ENCODE data around the gene TBC1D20.

Gene TBC1D20

DNA sequence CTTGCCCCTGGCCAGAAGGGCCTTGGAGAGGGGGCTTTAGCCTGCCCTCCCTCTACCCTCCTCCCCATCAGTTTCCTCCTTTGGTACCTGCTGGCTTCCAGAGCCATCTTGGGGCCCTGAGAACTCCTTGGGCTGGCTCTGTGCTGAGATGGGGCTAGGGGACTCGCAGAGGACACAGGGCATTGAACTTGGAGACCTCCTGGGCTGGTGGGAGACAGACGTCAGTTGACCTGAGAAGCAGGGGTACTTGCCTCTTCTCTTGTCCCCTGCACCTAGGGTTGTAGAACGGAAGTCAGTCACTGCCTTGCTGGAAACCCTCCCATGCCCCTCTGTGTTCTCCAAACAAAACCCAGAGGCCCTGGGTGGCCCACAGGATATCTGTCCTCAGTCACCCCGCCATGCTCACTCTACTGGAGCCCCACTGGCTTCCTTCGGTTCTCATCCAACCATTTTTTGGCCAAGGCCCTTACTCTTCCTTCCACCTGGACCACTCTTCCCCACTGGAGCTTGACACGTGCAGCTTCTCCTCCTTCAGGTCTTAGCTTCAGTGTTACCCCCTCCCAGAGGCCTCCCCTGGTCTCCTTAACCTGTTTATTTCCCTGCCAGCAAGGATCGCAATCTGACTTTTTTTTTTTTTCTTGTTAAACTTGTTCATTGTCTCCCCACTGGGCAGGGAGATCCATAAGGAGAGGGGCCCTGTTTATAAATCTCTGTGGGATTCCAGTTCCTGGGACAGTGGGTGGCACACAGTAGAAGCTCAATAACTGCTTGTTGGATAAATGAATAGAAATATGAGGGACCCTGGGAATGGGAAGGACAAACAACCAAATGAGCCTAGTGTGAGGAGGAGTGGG, 53.3 kb downstream of the TBC1D20 start:
- Histone ChIP-seq H2AFZ (ENCODE audit: low read depth, low read length) (peak overlapping the region; percentile 96), H2BK5ac (ENCODE audit: low read depth, low read length, poor library complexity, severe bottlenecking) (no peak overlapping the region), H3K36me3 (ENCODE audit: control insufficient read depth in 1 of 2, insufficient read depth in 2 of 2, low read depth in 1 of 2, low read length in 2 of 2) (peaks cover 23 to 31% of the 10 kb centered on the region in 2 experiments), H3K4me1 (ENCODE audit: control insufficient read depth, insufficient read depth, low read depth, low read length) (peaks cover 10% of the 10 kb centered on the region), H3K79me1 (replicated peaks; ENCODE audit: low read length, poor library complexity, severe bottlenecking) (peaks cover 16% of the 10 kb centered on the region), H3K4ac (ENCODE audit: low read depth in 1 of 2, low read length in 2 of 2) (peak overlapping the region; percentile 97 to 98), H3K23ac (ENCODE audit: low read length in 2 of 2) (peak overlapping the region in 1 of 2 experiments; percentile 100), H2BK120ac (ENCODE audit: low read depth, low read length) (no peak overlapping the region), H4K8ac (ENCODE audit: low read length) (peak overlapping the region; percentile 91), H2AK5ac (ENCODE audit: low read length, severe bottlenecking) (peak overlapping the region; percentile 78), H3K9me3 (ENCODE audit: control insufficient read depth, low read length) (no peaks in the 10 kb centered on the region), H3K9ac (ENCODE audit: low read length) (peak overlapping the region; percentile 99), H2BK15ac (ENCODE audit: low read depth, poor library complexity, severe bottlenecking) (peak overlapping the region; percentile 8), H3K27ac (ENCODE audit: low read length, poor library complexity, severe bottlenecking) (peak overlapping the region; percentile 87), H2BK12ac (ENCODE audit: low read length in 2 of 2) (peak overlapping the region in 1 of 2 experiments; percentile 89), H3K18ac (ENCODE audit: low read depth in 1 of 2, low read length in 2 of 2) (peak overlapping the region; percentile 98 to 99), H3K4me3 (ENCODE audit: insufficient read depth in 1 of 2, low read depth in 1 of 2, low read length in 2 of 2) (peak overlapping the region; percentile 99 to 100), H3K14ac (ENCODE audit: low read length in 2 of 2) (peak overlapping the region in 1 of 2 experiments; percentile 100), H3K27me3 (ENCODE audit: control insufficient read depth in 1 of 2, insufficient read depth in 1 of 2, low read length in 2 of 2) (no peaks in the 10 kb centered on the region), H4K91ac (ENCODE audit: low read length) (peak overlapping the region; percentile 100), H3K4me2 (ENCODE audit: low read length, poor library complexity, severe bottlenecking) (peak overlapping the region; percentile 94)
- no peak for DNase-seq
- WGBS, result 45% methylated on average over 7 of the region's 7 CpGs

DNA sequence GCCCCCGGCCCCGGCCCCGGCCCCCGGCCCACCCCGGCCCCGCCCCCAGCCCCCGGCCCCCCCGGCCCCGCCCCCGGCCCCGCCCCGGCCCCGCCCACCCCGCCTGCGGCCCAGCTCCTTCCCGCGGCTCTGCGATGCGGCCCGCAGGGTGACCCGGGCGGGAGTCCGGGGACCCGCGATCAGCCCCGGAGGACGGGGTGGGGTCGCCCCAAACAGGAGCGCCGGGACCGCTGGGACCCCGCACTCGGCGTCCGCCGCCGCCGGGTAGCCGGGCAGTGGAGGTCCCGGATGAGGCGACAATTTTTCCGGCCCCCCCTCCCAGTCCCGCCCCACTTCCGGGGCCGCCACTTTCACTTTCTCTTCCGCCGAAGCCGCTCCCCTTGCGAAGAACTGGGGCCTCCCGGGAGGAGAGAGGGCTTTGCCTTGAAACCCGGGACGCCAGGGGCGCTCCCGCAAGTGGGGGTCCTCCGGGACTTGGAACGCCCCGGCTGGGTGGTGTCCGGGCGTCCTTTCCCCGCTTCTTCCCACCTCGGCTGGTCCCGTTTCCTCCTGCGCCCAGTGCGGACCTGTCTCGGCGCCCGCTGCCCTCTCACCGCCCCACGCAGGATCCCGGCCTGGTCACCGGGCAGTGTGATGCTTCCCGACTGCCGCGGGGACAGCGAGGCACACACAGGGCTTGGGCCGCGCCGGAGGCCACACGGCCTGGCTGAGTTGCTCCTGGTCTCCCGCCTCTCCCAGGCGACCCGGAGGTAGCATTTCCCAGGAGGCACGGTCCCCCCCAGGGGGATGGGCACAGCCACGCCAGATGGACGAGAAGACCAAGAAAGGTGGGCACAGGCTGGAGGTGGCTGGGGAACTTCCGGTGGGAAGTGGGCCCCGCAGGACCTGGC, 54.1 kb downstream of the TBC1D20 start, which contains the start of gene RBCK1:
RBCK1 (plus strand) TSS at position 347 of the 890 bp plus-strand sequence; CDS start at position 806, 459 bp downstream.
- Histone ChIP-seq H3K18ac (ENCODE audit: low read depth in 1 of 2, low read length in 2 of 2) (peak within 1 kb of the TSS; percentile 98 to 99), H3K4ac (ENCODE audit: low read depth in 1 of 2, low read length in 2 of 2) (peak within 1 kb of the TSS; percentile 97 to 98), H3K23ac (ENCODE audit: low read length in 2 of 2) (peak within 1 kb of the TSS in 1 of 2 experiments; percentile 100), H3K14ac (ENCODE audit: low read length in 2 of 2) (peak within 1 kb of the TSS; percentile 86 to 100), H4K91ac (ENCODE audit: low read length) (peak within 1 kb of the TSS; percentile 100), H3K9ac (ENCODE audit: low read length) (peak within 1 kb of the TSS; percentile 99), H2BK5ac (ENCODE audit: low read depth, low read length, poor library complexity, severe bottlenecking) (peak within 1 kb of the TSS; percentile 99), H3K36me3 (ENCODE audit: control insufficient read depth in 1 of 2, insufficient read depth in 2 of 2, low read depth in 1 of 2, low read length in 2 of 2) (peaks cover 23 to 31% of the 10 kb centered on the region in 2 experiments), H3K27me3 (ENCODE audit: control insufficient read depth in 1 of 2, insufficient read depth in 1 of 2, low read length in 2 of 2) (no peaks in the 10 kb centered on the region), H3K4me2 (ENCODE audit: low read length, poor library complexity, severe bottlenecking) (peak within 1 kb of the TSS; percentile 94), H3K27ac (ENCODE audit: low read length, poor library complexity, severe bottlenecking) (peak within 1 kb of the TSS; percentile 87), H2AFZ (ENCODE audit: low read depth, low read length) (peak within 1 kb of the TSS; percentile 96), H3K79me1 (replicated peaks; ENCODE audit: low read length, poor library complexity, severe bottlenecking) (peaks cover 16% of the 10 kb centered on the region), H2BK120ac (ENCODE audit: low read depth, low read length) (peak within 1 kb of the TSS; percentile 79), H4K8ac (ENCODE audit: low read length) (peak within 1 kb of the TSS; percentile 91), H2BK15ac (ENCODE audit: low read depth, poor library complexity, severe bottlenecking) (peak within 1 kb of the TSS; percentile 90), H2BK12ac (ENCODE audit: low read length in 2 of 2) (peak within 1 kb of the TSS; percentile 49 to 89), H3K4me1 (ENCODE audit: control insufficient read depth, insufficient read depth, low read depth, low read length) (peaks cover 10% of the 10 kb centered on the region), H3K9me3 (ENCODE audit: control insufficient read depth, low read length) (no peaks in the 10 kb centered on the region), H3K4me3 (ENCODE audit: insufficient read depth in 1 of 2, low read depth in 1 of 2, low read length in 2 of 2) (peak within 1 kb of the TSS; percentile 99 to 100), H2AK5ac (ENCODE audit: low read length, severe bottlenecking) (peak within 1 kb of the TSS; percentile 91)
- DNase-seq, result peak; percentile 90
- WGBS, result under 1% methylated on average over 53 of the region's 87 CpGs

DNA sequence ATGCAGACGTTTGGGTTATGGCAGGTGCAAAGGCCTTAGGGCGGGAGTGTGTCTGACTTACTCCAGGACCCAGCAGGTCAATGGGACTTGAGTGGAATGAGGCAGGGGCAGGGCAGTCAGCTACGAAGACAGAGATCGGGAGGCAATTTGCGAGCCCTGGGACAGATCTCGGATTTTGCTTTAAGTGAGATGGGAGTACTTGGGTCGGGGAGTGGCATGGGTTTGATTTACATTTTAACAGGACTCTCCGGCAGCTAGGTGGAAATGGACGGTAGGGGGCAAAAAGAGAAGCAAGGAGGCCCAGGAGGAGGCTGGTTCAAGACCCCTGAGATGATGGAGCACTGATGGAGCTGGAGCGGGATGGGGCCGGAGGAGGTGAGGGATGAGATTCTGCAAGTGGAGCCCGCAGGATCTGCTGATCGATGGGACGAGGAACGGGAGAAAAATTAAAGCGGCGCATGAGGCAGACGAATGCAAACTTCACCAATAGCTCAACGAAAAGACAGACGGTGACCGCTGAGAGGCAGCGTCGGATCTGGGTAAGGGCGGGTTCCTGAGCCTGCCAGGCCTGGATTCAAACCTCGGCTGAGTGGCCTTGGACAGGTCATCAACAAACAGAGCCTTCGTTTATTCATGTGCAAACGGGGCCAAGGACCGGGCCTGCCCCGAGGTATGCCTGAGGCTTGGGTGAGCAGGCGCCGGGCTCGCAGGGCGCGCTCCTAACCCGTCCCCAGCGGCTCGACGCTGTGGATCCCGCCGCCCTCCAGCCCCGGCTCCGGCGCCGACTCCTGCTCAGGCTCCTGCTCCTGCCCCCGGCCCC, 55.0 kb downstream of the TBC1D20 start:
- Histone ChIP-seq H3K36me3 (ENCODE audit: control insufficient read depth in 1 of 2, insufficient read depth in 2 of 2, low read depth in 1 of 2, low read length in 2 of 2) (peaks cover 22 to 24% of the 10 kb centered on the region in 2 experiments), H2AK5ac (ENCODE audit: low read length, severe bottlenecking) (peak overlapping the region; percentile 77), H3K4me1 (ENCODE audit: control insufficient read depth, insufficient read depth, low read depth, low read length) (peaks cover 14% of the 10 kb centered on the region), H3K27ac (ENCODE audit: low read length, poor library complexity, severe bottlenecking) (peak overlapping the region; percentile 85), H3K9ac (ENCODE audit: low read length) (peak overlapping the region; percentile 86), H3K4ac (ENCODE audit: low read depth in 1 of 2, low read length in 2 of 2) (peak overlapping the region; percentile 35 to 73), H3K9me3 (ENCODE audit: control insufficient read depth, low read length) (no peaks in the 10 kb centered on the region), H4K91ac (ENCODE audit: low read length) (peak overlapping the region; percentile 61), H3K18ac (ENCODE audit: low read depth in 1 of 2, low read length in 2 of 2) (peak overlapping the region; percentile 45 to 85), H3K79me1 (replicated peaks; ENCODE audit: low read length, poor library complexity, severe bottlenecking) (peaks cover 15% of the 10 kb centered on the region), H2BK5ac (ENCODE audit: low read depth, low read length, poor library complexity, severe bottlenecking) (no peak overlapping the region), H2AFZ (ENCODE audit: low read depth, low read length) (peak overlapping the region; percentile 29), H3K4me3 (ENCODE audit: insufficient read depth in 1 of 2, low read depth in 1 of 2, low read length in 2 of 2) (peak overlapping the region; percentile 54 to 76), H2BK12ac (ENCODE audit: low read length in 2 of 2) (peak overlapping the region; percentile 31 to 49), H3K23ac (ENCODE audit: low read length in 2 of 2) (peak overlapping the region in 1 of 2 experiments; percentile 83), H4K8ac (ENCODE audit: low read length) (peak overlapping the region; percentile 61), H3K4me2 (ENCODE audit: low read length, poor library complexity, severe bottlenecking) (peak overlapping the region; percentile 93), H2BK15ac (ENCODE audit: low read depth, poor library complexity, severe bottlenecking) (no peak overlapping the region), H3K14ac (ENCODE audit: low read length in 2 of 2) (peak overlapping the region; percentile 12 to 86), H2BK120ac (ENCODE audit: low read depth, low read length) (no peak overlapping the region), H3K27me3 (ENCODE audit: control insufficient read depth in 1 of 2, insufficient read depth in 1 of 2, low read length in 2 of 2) (no peaks in the 10 kb centered on the region)
- DNase-seq, result peak; percentile 83
- 5% methylated on average over 26 of the region's 45 CpGs for WGBS
